ENCODE data around the gene SV2B.

DNA sequence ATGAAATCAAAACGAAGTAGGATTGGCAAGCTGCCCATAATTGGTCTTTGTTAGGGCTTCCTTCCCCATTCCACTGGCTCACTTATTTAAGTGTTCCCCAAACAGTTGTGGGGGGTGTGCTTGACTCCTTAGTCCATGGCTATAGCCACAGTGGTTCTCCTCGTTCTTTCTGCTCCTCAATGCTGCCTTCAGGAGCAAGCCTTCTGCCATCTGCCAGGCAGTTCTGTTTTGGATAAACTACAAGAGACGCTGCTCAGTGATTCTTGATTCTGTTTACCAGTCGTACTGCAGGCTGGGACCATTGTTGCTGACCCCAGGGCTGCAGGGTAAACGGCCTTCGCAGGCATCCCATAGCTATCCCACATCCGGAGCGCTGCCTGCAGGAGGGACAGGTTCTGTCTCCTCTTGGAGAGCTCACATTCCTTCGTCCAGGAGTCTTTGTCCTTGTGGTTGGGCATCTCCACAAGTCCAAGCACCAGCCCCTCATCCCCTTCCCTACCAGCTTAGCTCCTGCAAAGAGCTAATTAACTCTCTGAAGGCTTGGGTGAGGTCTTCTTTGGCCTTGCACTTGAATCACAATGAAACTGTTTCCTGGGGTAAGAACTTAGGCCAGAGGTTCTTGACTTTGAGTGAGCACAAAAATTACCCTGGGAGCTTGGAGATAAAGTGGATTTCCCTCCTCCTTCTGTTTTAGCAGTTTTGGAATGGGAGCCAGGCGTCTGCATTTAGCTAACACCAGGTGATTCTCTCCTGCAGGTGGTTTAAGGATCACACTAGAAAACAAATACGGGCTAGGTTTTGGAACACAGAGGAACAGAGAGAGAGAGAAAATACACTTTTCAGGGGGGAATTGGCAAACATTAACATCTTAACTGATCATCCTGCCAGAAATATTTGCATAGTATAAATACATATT, 114.9 kb downstream of the SV2B start:
- TF ChIP-seq POLR2A (IDR thresholded peaks at IDR 0.05; ENCODE audit: low read depth, low read length) (no peak), TAF1 (IDR thresholded peaks at IDR 0.05; ENCODE audit: low read depth, low read length) (no peak), POLR2AphosphoS5 (IDR thresholded peaks at IDR 0.05; ENCODE audit: low read depth, low read length) (no peak), POU2F2 (IDR thresholded peaks at IDR 0.05; ENCODE audit: low read depth, low read length) (no peak), SPI1 (IDR thresholded peaks at IDR 0.05; ENCODE audit: low read depth, low read length) (no peak)
